ENCODE measurements around the gene FOXC1.

GRCh38 chr6:1657116-1657770 is 47.5 kb downstream of the FOXC1 start:
- no peak for TF ChIP-seq POLR2AphosphoS5 (IDR thresholded peaks at IDR 0.05; ENCODE audit: insufficient read depth in 1 of 2, low read depth in 1 of 2)
- TF ChIP-seq POLR2A (IDR thresholded peaks at IDR 0.05), result no peak

Measured in vagina (tissue), 2 donors.